HG03066 (cell line): ENCODE data around the gene MTCL1.

Source experiments
- ATAC-seq: cut with Tn5 transposase; IDR thresholded peaks from one replicate; pipeline ENCODE4 v1.9.1; 2021; ENCODE audit warnings: low read depth; ENCODE audit not compliant: unreplicated experiment

The MTCL1 gene

DNA sequence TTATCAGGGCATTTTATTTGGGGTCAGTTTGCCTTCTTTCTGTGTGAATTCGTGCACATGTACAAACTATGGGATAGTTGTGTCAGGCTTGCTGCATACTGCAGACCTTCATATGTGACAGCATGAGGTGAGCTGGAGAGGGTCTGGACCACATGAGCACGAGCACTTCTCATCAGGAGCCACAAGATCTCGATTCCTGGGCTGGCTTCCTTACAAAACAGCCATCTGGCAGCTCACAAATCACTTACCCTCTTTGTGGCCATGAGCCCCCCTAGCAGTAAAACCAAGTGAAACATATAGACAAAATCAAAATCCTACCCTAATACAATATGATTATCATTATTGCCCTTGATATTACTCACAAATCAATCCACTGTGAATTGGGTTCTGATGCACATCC, 121.2 kb downstream of the MTCL1 start:
- ATAC-seq: no peak

DNA sequence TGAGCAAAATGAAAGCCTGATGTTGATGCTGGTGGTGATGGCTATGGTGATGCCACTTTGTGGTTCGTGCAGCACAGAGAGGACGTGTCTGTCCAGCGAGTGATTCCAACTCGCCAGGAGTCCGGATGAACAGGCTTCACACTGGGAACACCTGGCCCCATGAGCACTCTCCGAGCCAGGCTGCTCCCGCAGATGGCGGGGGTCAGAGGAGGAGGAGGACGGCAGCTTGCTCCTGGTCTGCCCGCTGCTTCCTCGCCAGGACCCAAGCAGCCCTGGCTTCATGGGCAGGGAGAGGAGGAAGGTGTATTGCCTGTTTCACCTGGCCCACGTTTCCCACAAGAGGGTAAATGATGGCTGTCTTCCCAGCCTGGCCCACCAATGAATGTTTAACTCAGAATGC, 121.6 kb downstream of the MTCL1 start:
- no peak for ATAC-seq

DNA sequence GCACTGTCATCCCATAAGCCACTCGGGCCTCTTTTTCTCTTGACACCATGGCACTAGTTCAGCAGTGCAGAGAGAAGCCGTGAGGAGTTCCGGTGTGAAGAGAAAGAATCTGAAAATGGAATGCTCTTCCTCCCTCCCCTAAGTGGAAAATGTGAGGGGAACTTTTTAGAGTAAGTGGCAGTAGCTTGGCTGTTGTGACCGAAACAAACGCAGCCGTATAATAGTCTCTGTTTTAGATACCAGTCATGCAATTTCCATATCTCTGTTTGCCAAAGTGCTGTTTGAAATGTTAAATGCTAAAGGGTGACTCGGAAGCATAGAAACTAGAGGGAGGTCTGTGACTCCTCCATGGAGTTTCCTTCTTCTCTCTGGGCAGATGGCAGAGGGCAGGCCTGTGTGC, 122.9 kb downstream of the MTCL1 start:
- ATAC-seq: no peak

DNA sequence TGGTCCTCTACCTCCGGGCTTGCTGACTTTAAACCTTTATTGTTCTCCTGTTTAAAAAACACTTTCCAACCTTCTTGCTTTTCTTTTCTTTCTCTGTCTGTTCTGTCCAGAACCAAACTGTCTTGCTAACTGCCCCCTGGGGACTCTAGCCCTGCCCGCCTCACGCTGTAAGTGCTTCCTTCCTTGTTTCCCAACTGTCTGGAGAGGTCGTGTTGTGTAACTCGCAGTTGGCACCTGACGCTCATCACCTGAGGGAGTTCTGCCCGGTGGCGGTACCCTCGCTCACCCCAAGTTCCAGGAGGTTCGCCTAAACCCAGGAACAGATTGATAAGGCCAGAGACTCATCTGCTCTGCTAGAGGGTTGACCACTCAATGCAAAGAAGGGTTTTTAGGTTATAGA, 123.4 kb downstream of the MTCL1 start:
- ATAC-seq: no peak

DNA sequence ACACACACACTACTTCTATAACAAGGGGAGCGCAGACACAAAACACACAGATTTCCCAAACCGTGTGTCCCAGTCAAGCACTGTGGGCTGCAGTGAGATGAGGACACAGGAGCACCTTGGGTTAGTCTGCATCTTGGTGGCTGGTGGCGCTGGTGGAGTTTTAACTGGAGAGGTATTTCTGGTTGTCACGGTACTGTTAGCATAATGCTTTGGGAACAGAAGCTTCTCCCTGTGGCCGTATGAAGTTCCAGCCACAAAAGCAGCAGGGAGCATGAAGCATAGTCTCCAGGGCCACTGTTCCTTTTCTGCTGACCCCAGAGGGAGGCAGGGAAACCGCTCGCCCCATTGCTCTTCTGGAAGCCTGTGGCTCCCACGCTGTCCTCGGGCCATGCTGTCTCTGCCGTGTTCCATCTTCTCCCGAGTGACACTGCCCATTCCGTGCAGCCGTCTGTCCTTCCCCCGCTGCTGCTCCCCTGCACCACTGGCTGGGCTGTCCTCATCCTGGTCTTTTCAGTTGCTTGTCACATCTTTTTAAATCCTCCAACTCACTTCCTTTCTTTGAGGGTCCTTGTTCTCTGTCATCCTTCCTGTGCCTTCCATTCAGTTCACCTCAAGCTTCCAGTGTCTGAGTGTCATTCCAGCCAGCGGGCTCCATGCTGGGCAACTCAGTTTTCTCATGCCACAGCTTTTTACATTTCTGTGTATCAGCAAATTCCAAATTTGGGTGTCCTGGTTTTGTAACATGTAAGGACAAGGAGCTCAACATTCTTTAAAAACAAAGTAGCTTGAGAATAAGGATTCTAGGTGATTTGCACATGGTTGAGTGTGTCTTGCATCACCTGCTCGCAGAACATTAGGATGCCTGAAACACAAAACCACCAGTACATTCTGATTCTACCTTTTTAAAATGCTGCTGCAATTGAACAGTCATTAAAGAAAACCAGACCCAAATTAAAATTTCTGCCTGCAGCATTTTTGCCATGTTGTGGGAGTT, 125.0 kb downstream of the MTCL1 start:
- ATAC-seq: no peak

DNA sequence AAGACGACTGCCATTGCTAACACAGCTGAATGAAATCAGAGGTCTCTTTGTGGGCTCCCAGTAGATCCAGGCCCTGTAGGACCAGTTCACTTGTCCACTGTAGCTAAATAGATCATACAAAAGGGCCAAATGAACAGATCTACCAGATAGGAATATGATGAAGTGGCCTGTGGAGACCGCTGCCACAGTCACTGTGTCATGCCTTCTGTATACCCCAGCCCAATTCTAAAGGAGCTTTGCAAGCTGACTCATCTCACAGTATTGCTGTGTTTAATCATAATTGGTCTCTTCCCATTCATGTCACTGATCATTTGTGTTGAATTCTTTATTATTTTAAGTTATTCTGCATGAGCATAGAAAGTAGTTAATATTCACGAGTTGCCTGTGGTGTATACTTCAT, 125.8 kb downstream of the MTCL1 start:
- ATAC-seq: no peak

DNA sequence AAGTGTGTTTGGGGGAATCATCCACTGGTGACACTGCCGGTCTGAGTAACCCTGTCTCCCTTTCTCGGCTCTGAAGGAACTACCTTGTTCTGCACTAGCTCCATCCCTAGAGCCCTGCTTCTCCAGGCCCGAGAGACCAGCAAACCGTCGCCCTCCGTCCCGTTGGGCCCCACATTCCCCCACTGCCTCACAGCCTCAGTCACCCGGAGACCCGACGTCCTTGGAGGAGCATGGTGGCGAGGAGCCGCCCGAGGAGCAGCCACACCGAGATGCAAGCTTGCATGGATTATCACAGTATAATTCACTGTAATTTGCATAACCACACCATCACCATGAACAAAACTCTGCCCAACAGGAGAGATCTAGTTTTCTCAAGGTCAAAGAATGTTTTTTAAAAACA, 126.2 kb downstream of the MTCL1 start:
- ATAC-seq: no peak

DNA sequence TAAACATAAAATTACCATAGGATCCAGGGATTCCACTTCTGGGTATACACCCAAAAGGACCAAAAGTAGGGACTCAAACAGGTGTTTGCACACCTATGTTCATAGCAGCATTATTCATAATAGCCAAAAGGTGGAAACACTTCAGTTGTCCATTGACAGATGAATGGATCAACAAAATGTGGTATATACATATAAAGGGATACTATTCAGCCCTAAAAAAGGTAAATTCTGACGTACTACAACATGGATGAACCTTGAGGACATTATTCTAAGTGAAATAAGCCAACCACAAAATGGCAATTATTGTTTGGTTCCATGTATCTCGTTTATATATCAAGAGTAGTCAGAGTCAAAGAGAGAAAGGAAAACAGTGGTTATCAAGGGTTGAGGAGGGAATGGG, 128.1 kb downstream of the MTCL1 start:
- ATAC-seq: no peak

DNA sequence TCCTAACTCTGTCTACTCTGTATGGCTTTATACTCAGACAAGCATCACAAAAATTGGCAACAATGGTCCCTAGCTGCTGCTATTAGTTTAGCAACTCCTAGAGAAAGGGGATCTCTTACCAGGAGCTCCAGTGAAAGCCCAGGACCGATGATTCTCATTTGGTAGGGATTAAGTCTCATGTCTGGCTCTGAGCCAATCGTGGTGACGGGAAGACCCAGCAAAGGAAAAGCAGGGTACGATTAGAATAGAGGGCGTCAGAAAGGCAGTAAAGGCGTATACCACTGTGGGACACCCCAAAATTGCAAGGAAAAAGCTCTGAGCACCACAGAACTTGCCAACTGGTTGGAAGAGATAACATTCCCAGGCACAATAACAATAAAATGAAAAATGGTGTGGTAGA, 129.5 kb downstream of the MTCL1 start:
- ATAC-seq: no peak

DNA sequence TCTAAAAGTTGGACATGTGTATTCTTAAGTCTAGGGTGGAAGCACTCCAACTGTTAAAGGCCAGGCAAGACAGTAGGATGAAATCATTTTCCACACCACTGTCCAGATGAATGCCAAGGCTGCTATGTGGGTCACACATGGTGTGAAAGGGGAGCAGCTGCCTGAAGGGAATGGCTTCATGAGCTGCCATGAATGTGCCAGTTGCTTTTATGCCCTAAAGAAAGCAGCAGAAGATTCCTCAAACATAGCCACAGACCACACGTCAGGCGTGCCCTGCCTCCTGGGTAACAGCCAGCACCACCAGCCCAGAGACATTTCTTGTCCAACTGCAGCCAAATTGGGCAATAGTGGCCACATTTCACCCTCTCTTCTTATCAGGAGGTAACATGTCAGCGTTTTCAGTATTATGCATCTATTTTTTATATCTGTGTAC, 130.2 kb downstream of the MTCL1 start:
- no peak for ATAC-seq

DNA sequence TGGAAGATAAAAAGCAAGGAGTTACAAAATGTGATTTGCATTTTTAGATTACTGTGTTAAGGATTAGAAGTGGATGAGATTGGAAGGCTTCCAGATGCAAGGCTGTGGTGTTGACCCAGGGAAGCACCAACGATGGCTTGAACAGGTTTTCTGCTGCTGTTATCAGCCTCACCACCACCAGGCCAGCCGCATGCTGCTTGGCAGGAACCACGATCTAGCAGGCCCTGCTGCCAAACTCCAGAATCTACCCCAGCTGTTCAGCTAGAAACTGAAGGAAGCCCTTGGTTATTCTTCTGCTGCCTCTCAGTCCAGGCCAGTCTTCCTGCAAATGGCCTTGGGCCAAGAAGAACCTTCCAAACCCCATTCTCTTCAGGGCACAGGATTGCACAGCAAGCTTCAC, 133.9 kb downstream of the MTCL1 start:
- ATAC-seq: no peak

DNA sequence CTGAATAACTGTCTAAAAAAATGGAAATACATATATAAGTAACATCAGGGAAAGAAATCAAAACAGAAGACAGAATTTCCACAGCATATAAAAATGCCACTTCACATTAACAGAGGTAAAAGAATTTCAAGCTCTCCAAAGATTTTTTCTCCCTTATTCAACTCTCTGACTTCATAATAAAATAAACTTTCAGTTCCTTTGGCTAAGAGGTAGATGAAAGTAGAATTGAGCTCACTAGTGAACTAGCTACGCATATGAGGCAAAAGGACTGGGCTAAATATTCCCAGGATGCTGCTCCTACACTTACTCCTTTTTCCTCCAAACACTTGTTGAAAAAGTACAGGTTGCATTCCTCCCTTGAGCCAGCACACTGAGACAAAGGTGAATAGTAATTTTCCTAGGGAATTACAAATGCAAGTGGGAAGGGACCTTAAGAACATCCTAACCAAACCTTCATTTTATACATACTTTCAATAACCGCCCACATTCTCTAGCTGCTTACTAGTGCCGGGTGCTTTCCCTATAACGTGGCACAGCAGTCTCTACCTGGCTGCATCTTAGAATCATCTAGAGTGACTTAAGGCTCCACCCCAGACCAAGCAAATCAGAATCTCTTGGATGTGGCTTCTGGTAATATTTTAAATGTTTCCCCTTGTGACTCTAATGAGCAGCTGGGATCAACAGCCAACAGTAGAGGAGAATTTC, 136.6 kb downstream of the MTCL1 start:
- ATAC-seq: no peak

DNA sequence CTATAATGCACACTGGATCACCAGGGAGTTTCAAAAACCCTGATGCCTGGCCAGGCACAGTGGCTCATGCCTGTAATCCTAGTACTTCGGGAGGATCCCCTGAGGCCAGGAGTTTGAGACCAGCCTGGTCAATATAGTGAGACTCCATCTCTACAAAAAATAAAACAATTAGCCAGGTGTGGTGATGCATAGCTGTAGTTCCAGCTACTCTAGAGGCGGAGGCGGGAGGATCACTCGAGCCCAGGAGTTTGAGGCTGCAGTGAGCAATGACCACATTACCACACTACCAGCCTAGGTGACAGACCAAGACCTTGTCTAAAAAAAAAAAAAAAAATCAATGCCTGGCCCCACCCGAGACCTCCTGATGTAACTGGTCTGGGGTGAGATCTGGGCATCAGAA, 137.2 kb downstream of the MTCL1 start:
- no peak for ATAC-seq

DNA sequence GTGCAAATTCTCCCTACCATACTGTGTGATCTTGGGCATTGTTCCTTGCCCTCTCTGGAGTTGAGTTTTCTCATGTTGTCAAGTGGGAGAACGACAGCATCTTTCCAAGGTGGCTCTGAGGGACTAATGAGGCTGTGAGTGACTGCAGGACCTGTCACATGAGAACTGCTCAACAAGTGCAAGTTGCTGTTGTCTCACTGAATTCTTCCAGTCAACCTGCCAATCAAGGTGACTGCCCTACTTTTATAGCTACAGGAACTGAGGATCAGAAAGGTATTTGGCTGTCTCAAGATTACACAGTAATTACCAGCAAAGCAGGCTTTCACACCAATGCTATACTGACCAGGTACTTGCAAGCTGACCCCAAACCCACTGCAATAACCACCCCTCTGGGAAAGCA, 137.6 kb downstream of the MTCL1 start:
- no peak for ATAC-seq

DNA sequence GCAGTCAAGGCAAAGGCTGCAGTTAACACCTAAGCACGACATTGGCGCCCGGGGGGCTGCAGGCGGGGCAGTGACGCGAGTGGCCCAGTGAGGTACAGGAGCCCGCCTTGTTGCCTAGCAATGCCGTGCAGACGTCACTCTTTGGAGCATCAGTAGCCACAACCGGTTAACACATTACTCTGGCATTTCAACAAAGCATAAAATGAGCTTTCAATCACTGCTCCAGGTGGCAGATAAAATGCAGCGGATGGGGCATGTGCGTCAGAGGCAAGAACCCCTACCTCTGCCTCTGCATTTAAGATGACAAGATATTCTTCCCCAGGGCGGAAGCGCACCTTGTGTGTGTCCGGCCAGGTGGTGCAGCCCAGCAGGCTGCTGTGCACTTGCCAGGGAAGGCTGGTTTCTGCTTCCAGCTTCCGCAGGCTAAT, 139.4 kb downstream of the MTCL1 start:
- no peak for ATAC-seq

DNA sequence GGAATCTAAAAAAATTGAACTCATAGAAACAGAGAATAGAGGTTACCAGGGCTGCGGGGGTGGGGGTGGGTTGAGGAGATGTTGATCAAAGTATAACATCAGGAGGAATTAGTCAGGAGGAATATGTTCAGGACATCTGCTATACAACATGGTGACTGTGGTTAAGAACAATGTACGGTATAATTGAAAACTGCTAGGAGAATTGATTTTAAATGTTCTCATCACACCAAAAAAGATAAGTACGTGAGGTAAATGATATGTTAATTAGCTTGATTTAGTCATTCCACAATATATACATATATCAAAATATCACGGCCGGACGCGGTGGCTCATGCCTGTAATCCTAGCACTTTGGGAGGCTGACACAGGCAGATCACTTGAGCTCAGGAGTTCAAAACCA, 140.2 kb downstream of the MTCL1 start:
- ATAC-seq: no peak

DNA sequence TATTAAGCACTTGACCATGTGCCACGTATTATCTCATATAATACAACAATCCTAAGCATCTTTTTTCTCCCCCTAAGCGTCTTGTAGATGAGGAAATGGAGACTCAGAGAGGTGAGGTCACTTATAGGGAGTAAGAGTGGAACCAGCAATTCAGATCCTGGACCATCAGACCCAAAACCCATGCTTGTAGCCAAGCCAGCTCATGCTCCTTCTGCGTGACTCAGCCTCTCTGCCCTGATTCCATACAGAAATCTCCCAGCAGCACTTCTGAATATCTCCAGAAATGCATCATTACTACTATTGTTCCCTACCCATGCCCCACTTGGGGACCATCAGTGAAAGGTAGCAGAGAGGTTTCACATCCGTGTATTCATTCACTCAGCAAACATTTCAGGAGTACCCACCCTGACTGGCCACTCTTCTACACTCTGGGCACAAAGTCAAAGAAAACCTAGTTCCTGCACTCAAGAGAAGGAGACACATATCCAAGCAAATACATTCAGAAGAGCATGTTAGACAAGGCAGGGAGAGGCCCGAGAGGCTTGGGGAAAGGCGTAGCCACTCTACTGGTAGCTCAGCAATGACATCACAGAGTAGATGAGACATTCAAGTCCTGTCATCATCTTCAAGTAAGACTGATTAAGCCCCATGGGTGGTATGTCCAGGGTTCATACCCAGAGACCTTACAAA, 141.9 kb downstream of the MTCL1 start:
- ATAC-seq: no peak

DNA sequence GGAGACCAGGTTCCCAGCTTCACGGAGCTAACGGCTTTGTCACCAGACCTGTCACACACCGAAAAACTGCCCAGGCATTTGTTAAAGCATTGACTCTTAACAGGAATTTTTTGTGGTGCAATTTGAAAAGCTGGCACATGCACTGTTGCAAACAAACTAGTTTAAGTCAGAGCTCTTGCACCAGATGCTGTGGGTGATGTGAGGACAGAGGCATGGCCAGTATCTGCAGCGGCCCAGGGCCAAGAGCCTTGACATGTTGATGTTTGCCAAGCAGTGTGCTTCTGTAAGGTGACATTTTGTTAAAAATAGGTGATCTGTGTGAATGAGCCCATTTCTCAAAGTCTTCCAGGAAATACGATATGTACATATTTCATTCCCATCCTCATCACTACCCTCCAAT, 142.5 kb downstream of the MTCL1 start:
- no peak for ATAC-seq

DNA sequence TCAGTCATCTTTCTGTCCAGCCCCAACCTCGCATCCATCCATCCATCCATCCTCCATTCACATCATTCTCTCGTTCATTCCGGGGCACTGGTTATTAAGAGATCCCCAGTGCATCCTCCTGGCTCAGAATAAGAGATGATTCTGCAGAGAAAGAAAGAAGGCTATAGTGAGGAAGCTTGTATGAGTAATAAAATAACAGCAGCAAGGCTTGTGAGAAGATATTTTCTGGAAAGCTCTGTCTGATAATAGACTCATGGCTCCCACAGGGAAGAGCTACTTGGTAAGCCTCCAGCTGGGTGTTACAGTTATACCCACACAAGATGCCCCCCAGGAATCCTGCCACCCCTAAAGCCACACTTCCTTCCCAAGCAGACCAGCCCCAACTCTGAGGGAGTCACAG, 143.2 kb downstream of the MTCL1 start:
- ATAC-seq: no peak

DNA sequence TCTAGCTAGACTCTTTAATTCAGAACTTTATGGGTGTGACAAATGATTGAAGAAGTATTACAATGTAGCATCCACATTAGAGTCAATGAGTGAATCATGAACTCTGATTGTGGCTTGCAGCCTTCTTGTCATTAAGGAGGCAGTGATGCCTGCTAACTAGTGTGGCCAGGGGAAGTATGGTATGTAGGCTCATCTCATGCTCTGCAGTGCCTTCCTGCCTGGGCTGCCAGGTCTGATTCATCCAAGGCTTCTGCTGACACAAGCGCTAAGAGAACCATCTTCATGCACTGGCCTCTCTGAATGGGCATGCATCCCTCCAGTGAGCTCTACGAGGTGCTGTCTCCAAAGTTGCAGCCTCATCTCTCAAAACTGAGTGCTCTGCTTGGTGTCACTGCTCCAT, 144.3 kb downstream of the MTCL1 start:
- ATAC-seq: no peak

DNA sequence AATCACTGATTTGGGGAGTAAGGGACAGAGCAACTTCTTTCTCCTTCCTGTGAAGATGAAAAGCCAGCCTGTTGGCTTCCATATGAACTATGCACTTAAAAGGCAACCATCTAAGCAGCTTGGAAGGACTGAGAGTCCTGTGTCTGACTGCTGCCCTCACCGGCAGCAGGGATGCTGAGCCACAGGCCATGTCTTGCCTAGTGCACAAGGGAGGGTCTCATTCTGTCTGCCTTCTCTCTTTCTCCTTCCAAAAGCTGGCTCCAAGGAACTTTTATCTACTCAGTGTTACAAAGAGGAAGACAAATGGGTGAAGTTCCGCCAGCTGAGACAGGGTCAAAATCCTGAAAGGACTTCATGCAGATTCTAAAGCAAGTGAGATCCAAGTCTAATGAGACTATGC, 146.3 kb downstream of the MTCL1 start:
- no peak for ATAC-seq
